HG02970 (cell line): ENCODE measurements around the gene AKAP13.

Experiments
- ATAC-seq: cut with Tn5 transposase; IDR thresholded peaks from one replicate; pipeline ENCODE4 v1.9.1; 2021; ENCODE audit warnings: mild to moderate bottlenecking, moderate library complexity, moderate number of reproducible peaks; ENCODE audit not compliant: unreplicated experiment, low FRiP score

The AKAP13 gene

DNA sequence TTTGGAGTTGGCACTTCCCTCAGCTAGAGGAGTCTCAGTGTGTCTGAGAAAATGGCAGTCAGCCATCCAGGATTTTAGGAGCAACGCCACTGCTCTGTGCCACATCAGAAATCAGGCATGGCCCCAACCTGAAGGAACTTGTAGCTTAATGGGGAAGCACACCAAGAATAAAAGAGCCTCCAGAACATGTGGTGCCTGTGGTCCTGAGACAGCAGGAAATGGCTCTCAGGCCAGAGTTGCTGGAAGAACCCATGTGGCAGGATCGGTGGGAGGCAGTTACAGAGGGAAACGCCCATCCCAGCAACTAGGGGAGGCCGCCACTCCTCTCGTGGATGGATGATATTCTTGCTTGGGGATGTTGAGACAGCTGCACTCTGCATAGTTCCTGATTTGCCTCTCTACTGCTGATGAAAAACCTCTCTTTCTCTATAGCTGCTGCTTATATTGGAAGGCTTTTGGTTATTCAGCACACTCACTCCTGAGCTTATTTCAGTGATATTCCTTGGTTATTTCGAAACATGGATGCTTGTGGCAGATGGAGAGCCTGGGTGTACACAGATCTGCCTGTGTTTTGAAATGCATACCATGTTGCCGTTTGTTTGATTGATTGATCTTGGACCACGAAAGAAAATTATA, 361.9 kb downstream of the AKAP13 start:
- no peak for ATAC-seq

DNA sequence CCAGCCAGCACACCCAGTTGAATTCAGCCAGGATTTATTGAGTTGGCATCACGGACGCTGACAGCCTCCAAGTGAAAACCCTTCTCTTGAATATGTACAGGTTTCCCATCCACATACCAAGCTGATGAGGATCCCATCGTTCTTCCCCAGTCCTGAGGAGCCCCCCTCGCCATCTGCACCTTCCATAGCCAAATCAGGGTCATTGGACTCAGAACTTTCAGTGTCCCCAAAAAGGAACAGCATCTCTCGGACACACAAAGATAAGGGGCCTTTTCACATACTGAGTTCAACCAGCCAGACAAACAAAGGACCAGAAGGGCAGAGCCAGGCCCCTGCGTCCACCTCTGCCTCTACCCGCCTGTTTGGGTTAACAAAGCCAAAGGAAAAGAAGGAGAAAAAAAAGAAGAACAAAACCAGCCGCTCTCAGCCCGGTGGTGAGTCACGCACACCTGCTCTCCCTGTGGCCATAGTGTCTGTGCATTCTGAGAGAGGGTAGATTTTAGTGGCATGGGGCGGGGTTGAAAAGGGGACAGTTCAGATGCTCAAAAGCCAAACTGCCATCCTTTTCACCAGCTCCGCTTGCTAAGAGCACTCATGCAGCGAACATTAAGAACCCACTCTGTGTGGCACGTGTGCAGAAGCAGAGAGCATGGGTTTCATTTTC, 363.1 kb downstream of the AKAP13 start:
- ATAC-seq, result no peak

GRCh38 chr15:85744579-85744978, 364.2 kb downstream of the AKAP13 start:
- ATAC-seq, result no peak

DNA sequence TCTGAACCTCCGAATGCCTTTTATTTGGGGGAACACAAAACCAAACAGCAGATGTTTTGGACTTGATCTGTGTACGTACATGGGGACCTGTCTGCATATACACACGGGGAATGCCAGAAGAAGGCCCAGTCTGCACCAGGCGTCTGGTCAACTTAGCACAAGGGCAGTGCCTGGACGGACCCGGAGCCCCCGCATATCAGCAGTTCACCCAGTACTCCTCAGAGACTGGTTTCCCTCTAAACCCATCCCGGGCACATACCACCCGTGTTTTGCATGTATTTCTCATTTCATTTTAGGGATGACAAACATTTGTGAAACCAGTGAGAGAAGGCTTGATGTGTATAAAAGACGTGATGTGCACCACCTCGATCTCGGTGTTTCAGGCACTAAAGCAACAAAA, 364.6 kb downstream of the AKAP13 start:
- no peak for ATAC-seq

DNA sequence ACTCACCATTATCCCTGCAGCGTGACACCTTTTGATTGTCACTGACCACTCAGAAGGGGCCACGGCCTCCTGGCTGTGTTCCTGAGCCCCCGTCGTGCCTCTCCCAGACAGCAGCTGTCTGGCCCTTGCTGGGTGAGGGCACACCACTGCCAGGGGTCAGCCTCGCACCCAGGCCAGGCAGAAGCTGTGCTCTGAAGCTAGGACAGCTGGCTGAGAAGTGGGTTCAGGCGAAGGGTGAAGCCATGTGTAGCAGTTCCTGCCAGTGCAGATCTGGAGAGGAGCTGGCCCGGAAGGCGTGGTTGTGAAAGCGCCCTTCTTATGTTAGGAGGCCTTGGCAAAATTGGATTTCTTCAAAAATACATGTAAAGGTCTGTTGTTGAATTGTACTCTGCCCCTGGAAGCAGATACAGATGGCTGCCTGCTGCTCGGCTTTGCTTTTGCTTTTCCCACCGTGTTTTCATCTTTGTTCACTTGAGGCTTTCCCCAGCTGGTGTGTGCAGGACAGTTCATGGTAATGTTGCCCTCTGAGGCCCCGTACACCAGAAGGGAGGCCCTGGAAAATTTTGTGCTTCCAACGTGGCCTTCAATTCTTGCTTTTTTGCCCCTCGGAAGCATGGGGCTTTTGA, 365.2 kb downstream of the AKAP13 start:
- no peak for ATAC-seq

- no peak for ATAC-seq
These were observed 366.2 kb downstream of the AKAP13 start for GRCh38 chr15:85746641-85747040.

- ATAC-seq, result no peak
These were observed 367.8 kb downstream of the AKAP13 start for GRCh38 chr15:85748176-85748575.

- no peak for ATAC-seq
These were observed 368.3 kb downstream of the AKAP13 start for GRCh38 chr15:85748729-85749128.

DNA sequence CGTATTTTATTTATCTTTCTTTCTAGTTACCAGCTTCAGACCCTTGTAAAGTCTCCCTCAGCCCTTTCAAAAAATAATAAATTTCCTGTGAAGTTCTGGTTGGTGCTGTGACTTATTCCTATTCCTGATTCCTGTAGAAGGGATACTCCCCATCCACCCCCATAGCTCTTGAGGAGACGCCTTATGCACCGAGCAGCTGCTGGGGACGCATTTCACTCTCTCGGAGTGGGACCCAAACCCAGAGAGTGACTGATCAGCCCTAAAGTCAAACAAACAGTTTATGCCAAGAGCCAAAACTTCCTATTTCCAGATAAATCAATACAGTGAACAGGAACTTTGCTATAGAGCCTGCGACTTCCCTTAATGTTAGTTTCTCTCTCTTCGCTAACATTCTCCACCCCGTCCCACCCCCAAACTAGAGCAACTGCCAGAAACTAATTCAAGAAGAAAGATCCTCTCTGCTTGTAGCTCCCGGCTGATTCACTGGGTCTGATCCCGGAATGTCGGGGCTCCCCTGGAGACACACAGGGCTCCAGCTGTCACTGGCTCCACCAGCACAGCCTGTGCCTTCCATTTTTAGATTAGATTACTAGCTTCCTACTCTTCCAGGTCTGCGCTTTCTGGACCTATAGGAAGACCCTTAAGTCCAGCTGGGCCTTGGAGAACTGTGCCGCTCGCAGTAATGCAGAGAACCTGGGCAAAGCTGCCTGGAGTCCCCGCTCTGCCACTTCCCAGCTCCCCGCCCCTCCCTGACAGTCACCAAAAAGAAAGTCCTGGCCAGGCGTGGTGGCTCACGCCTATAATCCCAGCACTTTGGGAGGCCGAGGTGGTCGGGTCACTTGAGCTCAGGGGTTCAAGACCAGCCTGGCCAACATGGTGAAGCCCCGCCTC, 369.1 kb downstream of the AKAP13 start:
- no peak for ATAC-seq

DNA sequence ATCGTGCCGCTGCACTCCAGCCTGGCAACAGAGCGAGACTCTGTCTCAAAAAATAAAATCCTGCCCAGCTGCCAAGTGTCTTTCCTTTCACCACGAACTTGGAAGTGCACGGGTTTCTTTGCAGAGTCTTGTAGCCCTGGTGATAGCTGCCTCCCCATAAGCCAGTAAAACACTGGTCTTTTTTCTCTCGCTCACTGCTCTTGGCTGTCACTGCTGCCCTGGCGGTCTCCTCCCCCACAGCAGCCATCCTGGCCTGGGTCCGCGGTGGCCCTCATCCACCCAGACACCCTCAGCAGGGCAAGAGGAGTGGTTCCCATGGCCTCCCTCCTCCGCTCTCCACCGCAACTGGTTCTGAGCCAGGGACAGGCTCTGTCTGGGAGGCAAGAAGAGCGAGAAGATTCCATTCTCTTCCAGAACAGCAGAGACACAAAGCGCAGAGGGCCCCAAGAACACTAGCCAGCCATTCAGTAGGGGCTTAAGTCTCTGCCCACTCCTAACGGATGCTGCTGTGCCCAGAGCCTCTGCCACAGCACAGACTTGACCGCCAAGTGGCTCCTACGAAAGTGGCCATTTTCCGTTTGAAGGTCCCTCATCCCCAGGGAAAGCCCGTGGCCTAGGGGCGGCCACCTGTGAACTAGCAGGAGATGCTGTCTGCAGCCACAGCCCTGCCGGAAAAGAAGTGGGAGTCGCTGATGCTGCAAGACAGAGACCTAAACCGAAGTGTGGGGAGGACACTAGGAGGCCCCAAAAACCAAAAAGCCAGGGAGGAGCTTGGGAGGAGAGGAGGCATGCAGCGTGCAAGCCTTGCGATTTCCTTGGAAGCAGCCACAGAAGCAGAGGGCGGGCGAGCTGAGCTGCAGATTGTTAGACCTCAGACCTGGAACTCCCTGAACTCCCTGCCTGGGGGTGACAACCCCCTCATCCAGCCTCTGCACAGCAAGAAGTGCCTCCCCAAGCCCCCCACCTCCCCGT, 370.2 kb downstream of the AKAP13 start:
- ATAC-seq, result no peak

DNA sequence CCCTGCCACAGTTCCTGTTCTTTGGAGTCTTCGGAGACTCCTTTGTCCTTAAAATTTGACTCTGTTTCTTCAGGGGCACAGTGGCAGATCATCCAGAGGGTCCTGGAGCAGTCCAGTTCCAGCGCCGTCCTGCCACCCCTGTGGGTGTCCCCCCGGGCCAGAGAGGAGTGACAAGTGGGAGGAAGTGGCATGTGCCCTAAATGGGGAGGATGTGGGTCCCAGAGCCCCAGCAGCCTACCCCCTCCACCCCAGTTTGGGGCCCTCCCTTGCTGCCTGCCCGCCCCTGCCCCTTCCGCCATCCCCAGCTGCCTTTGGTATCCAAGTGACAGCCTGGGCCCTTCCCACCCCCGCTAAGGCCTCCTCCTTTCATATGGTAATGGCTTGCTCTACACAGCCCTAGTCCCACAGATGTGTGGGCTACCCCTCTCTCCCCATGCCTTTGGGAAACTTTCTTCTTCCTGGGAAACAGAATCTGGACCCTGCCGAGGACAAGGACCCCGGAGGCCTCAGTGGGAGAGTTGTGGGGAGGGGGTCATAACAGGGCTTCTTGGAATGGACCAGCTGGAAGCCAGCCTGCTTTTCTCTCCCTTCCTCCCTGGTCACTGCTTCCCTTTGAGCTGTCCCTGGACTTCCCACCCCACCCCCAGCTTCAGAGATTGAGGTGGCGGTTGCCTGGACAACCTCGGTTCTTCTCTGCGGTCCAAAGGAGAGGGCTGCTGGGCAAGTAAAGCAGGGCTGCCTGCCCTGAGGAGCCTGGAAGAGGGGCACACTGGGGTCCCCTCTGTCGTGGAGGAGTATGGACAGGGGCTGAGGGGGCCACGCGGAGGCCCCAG, 371.1 kb downstream of the AKAP13 start:
- ATAC-seq, result no peak

GRCh38 chr15:85752124-85752475, 371.7 kb downstream of the AKAP13 start:
- ATAC-seq, result no peak

GRCh38 chr15:85752491-85752961, 372.1 kb downstream of the AKAP13 start:
- ATAC-seq, result no peak

DNA sequence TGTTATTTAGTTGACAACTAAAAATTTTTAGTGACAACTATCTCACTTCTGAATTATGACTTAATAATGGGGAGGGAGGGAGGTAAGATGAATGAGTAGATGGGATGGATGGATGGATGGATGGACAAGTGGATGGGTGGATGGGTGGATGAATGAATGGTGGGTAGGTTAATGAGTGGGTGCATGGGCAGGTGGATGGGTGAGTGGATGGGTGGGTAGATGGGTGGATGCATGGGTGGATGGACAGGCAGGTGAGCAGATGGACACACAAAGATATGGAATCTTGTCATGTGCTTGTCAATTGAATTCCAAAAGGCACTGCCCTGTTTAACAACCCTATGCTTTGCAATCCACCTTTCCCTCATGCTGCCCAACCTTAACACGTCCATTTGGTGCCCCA, 372.9 kb downstream of the AKAP13 start:
- ATAC-seq, result no peak

- no peak for ATAC-seq
These were observed 373.5 kb downstream of the AKAP13 start for GRCh38 chr15:85753791-85754452.

DNA sequence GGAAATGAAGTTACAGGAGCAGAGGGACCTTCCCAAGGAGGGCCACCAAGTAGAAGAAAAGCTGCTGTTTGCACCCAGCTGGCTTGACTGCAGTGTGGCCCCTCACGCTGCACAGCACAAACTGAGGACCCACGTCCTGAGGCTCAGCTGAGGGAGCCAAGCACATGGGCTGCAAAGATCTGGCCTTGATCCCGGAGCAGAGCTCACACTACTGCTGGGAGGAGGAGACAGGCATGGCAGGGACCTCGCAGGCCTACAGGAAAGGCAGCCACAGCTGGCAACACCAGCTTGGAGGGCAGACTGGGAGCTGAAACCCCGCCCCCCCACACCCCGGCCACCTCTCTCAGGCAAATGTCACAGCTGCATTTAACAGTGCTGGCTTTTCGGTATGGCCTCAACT, 374.6 kb downstream of the AKAP13 start:
- no peak for ATAC-seq

- no peak for ATAC-seq
These were observed 375.1 kb downstream of the AKAP13 start for GRCh38 chr15:85755471-85755870.

GRCh38 chr15:85755942-85756341, 375.5 kb downstream of the AKAP13 start:
- ATAC-seq, result no peak
